Ishikawa (cell line): ENCODE measurements around the gene CD99.

Experiments
- CEBPB ChIP-seq: IDR thresholded peaks from 2 replicates; pipeline ENCODE4 v1.6.1; 2012
- CREB1 ChIP-seq: IDR thresholded peaks from 2 replicates; pipeline ENCODE4 v1.6.1; 2012; ENCODE audit warnings: low read depth
- EGR1 ChIP-seq: IDR thresholded peaks from 2 replicates; pipeline ENCODE4 v1.6.1; 2012
- EP300 ChIP-seq: IDR thresholded peaks from 2 replicates; pipeline ENCODE4 v1.6.1; 2012; ENCODE audit warnings: borderline replicate concordance
- FOXM1 ChIP-seq: IDR thresholded peaks from 2 replicates; pipeline ENCODE4 v1.6.1; 2012; ENCODE audit warnings: low read depth, borderline replicate concordance
- NFIC ChIP-seq: IDR thresholded peaks from 2 replicates; pipeline ENCODE4 v1.6.1; 2012
- RAD21 ChIP-seq: IDR thresholded peaks from 2 replicates; pipeline ENCODE4 v1.6.1; 2012; ENCODE audit warnings: low read depth
- REST ChIP-seq: IDR thresholded peaks from 2 replicates; pipeline ENCODE4 v1.6.1; 2012; ENCODE audit warnings: low read depth, mild to moderate bottlenecking
- TAF1 ChIP-seq: IDR thresholded peaks from 2 replicates; pipeline ENCODE4 v1.6.1; 2012; ENCODE audit warnings: low read depth, mild to moderate bottlenecking
- TCF12 ChIP-seq: IDR thresholded peaks from 2 replicates; pipeline ENCODE4 v1.6.1; 2012; ENCODE audit warnings: low read depth
- TEAD4 ChIP-seq: IDR thresholded peaks from 2 replicates; pipeline ENCODE4 v1.6.1; 2012
- YY1 ChIP-seq: IDR thresholded peaks from 2 replicates; pipeline ENCODE4 v1.6.1; 2012; ENCODE audit warnings: low read depth
- ZBTB7A ChIP-seq: IDR thresholded peaks from 2 replicates; pipeline ENCODE4 v1.6.1; 2012; ENCODE audit warnings: low read depth
- TF ChIP-seq, protein P1 (sequence below): IDR thresholded peaks from 2 replicates; pipeline ENCODE4 v1.6.1; 2012
- TF ChIP-seq, protein P2 (sequence below): IDR thresholded peaks from 2 replicates; pipeline ENCODE4 v1.6.1; 2012

The CD99 gene

DNA sequence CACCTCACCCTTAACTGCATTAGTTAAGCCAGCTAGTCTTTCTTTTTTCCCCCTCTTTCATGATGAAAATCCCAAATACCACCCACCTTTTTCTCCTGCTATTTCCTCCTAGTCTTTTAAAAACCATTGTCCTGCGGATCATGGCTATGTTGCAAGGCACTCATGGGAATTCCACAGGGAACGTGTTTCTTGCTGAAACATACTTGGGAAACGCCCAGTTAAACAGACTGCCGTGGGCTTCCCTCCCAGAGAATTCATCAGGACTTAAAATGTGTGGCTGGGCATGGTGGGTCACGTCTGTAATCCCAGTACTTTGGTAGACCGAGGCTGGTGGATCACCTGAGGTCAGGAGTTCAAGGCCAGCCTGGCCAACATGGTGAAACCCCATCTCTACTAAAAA, 92.9 kb downstream of the CD99 start:
- no peak for TF ChIP-seq EP300
- TF ChIP-seq CREB1, result no peak
- no peak for TF ChIP-seq TAF1
- TF ChIP-seq REST, result no peak
- TF ChIP-seq TEAD4, result no peak
- no peak for TF ChIP-seq FOXM1

- no peak for TF ChIP-seq FOXM1
- TF ChIP-seq ZBTB7A, result no peak
- no peak for TF ChIP-seq REST
- TF ChIP-seq EGR1, result no peak
- TF ChIP-seq YY1, result no peak
- no peak for TF ChIP-seq RAD21
- TF ChIP-seq CEBPB, result no peak
- no peak for TF ChIP-seq NFIC
- TF ChIP-seq, protein P1, sequence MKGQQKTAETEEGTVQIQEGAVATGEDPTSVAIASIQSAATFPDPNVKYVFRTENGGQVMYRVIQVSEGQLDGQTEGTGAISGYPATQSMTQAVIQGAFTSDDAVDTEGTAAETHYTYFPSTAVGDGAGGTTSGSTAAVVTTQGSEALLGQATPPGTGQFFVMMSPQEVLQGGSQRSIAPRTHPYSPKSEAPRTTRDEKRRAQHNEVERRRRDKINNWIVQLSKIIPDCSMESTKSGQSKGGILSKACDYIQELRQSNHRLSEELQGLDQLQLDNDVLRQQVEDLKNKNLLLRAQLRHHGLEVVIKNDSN, result no peak
- TF ChIP-seq, protein P2, sequence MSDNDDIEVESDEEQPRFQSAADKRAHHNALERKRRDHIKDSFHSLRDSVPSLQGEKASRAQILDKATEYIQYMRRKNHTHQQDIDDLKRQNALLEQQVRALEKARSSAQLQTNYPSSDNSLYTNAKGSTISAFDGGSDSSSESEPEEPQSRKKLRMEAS, result no peak
- no peak for TF ChIP-seq TEAD4
- TF ChIP-seq TCF12, result no peak
- TF ChIP-seq EP300, result no peak
- no peak for TF ChIP-seq CREB1
Observed at GRCh38 chrX:2785538-2785937, 94.4 kb downstream of the CD99 start.

DNA sequence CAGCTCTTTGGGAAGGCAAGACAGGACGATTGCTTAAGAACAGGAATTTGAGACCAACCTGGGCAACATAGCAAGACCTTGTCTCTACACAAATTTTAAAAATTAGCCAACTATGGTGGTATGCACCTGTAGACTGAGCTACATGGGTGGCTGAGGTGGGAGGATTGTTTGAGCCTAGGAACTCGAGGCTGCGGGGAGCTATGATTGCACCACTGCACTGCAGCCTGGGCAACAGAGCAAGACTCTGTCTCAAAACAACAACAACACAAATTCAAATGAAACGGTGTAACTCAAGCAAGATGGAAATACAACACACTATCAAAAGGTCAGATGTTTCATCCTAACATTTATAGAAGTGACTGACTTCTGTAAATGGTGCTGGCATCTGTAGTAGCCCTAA, 97.9 kb downstream of the CD99 start:
- TF ChIP-seq REST, result no peak
- TF ChIP-seq YY1, result no peak
- TF ChIP-seq CREB1, result no peak
- TF ChIP-seq TAF1, result no peak
- TF ChIP-seq TEAD4, result no peak
- TF ChIP-seq CEBPB, result no peak
- TF ChIP-seq ZBTB7A, result no peak
- TF ChIP-seq TCF12, result no peak
- TF ChIP-seq EP300, result no peak
- no peak for TF ChIP-seq FOXM1
- TF ChIP-seq EGR1, result no peak
- no peak for TF ChIP-seq RAD21
- TF ChIP-seq, protein P2, result no peak
- TF ChIP-seq, protein P1, result no peak
- TF ChIP-seq NFIC, result no peak

GRCh38 chrX:2789569-2789968, 98.5 kb downstream of the CD99 start:
- TF ChIP-seq EGR1 (no peak), TAF1 (no peak), REST (no peak), NFIC (no peak), CEBPB (no peak), CREB1 (no peak)
